HEK293 (cell line): ENCODE data around the gene ANKFN1.

Experiments
- CTCF ChIA-PET: fragments of 350-600 bp; formaldehyde crosslinking; extraction: SDS; loops from one replicate; lab custom pipeline; 2021; ENCODE audit warnings: antibody characterized with exemption; lab: Yijun Ruan, JAX
- POLR2A ChIA-PET: fragments of 300-600 bp; formaldehyde crosslinking; extraction: SDS; loops from one replicate; lab custom pipeline; 2020; ENCODE audit warnings: antibody characterized with exemption, inconsistent platforms; lab: Yijun Ruan, JAX
- H3K27ac ChIP-seq: fragments of 200-500 bp; sonication (Bioruptor generic); 2 replicates; pipeline ENCODE4 v1.5.1; 2014; ENCODE audit warnings: low read depth, low read length, control low read depth, inconsistent platforms; ENCODE audit errors: extremely low read depth
- H3K36me3 ChIP-seq, 2 experiments: fragments of 200-500 bp in 1 of 2; sonication (Bioruptor generic) in 1 of 2; 1 replicate in 1 of 2; 2 replicates in 1 of 2; pipeline ENCODE4 v1.5.1; 2014 to 2017; ENCODE audit warnings: inconsistent platforms in 2 of 2, low read length in 2 of 2; ENCODE audit not compliant: control insufficient read depth in 2 of 2, insufficient read depth in 1 of 2
- H3K4me1 ChIP-seq: fragments of 200-500 bp; sonication (Bioruptor generic); 2 replicates; pipeline ENCODE4 v1.5.1; 2014; ENCODE audit warnings: mild to moderate bottlenecking, low read length, inconsistent platforms; ENCODE audit not compliant: control insufficient read depth, insufficient read depth
- H3K4me3 ChIP-seq: 2 replicates; pipeline ENCODE4 v1.5.1; 2011; ENCODE audit warnings: low read depth, mild to moderate bottlenecking, control low read depth, low read length, moderate library complexity
- H3K9me3 ChIP-seq: fragments of 200-500 bp; sonication (Bioruptor generic); 2 replicates; pipeline ENCODE4 v1.5.1; 2014; ENCODE audit warnings: low read depth, low read length, inconsistent platforms; ENCODE audit not compliant: control insufficient read depth, insufficient read depth
- GLI2 ChIP-seq: fragments of 450-650 bp; formaldehyde crosslinking; IDR thresholded peaks from 2 replicates; pipeline ENCODE4; 2017; ENCODE audit warnings: missing biosample characterization, missing genetic modification characterization, low read depth, borderline replicate concordance
- GLIS1 ChIP-seq: fragments of 450-650 bp; formaldehyde crosslinking; IDR thresholded peaks from 2 replicates; pipeline ENCODE4 v1.5.1; 2016; ENCODE audit warnings: missing biosample characterization, missing genetic modification characterization
- KLF9 ChIP-seq: fragments of 450-650 bp; formaldehyde crosslinking; IDR thresholded peaks from 2 replicates; pipeline ENCODE4 v1.5.1; 2016; ENCODE audit warnings: missing biosample characterization, missing genetic modification characterization, low read depth
- MYNN ChIP-seq: fragments of 450-650 bp; formaldehyde crosslinking; IDR thresholded peaks from 2 replicates; pipeline ENCODE4 v1.5.1; 2016; ENCODE audit warnings: missing biosample characterization, missing genetic modification characterization, borderline replicate concordance
- RBAK ChIP-seq: fragments of 450-650 bp; formaldehyde crosslinking; IDR thresholded peaks from 2 replicates; pipeline ENCODE4 v1.5.1; 2016; ENCODE audit warnings: missing biosample characterization, missing genetic modification characterization
- REPIN1 ChIP-seq: fragments of 450-650 bp; formaldehyde crosslinking; IDR thresholded peaks from 2 replicates; pipeline ENCODE4 v1.5.1; 2017; ENCODE audit warnings: missing biosample characterization, missing genetic modification characterization, low read depth
- SCRT2 ChIP-seq: fragments of 450-650 bp; formaldehyde crosslinking; IDR thresholded peaks from 2 replicates; pipeline ENCODE4 v1.5.1; 2016; ENCODE audit warnings: missing biosample characterization, missing genetic modification characterization
- YY1 ChIP-seq: fragments of 450-650 bp; formaldehyde crosslinking; IDR thresholded peaks from 2 replicates; pipeline ENCODE4 v1.5.1; 2018; ENCODE audit warnings: missing biosample characterization, missing genetic modification characterization
- ZFP69B ChIP-seq: fragments of 450-650 bp; formaldehyde crosslinking; IDR thresholded peaks from 2 replicates; pipeline ENCODE4 v1.5.1; 2016; ENCODE audit warnings: missing biosample characterization, missing genetic modification characterization
- ZNF146 ChIP-seq: fragments of 450-650 bp; formaldehyde crosslinking; IDR thresholded peaks from 2 replicates; pipeline ENCODE4 v1.5.1; 2016; ENCODE audit warnings: missing biosample characterization, missing genetic modification characterization
- ZNF157 ChIP-seq: fragments of 450-650 bp; formaldehyde crosslinking; IDR thresholded peaks from 2 replicates; pipeline ENCODE4 v1.5.1; 2016; ENCODE audit warnings: missing biosample characterization, missing genetic modification characterization
- ZNF16 ChIP-seq: fragments of 450-650 bp; formaldehyde crosslinking; IDR thresholded peaks from 2 replicates; pipeline ENCODE4 v1.5.1; 2016; ENCODE audit warnings: low read depth, missing biosample characterization, missing genetic modification characterization
- ZNF202 ChIP-seq: fragments of 450-650 bp; formaldehyde crosslinking; IDR thresholded peaks from 2 replicates; pipeline ENCODE4 v1.5.1; 2016; ENCODE audit warnings: missing biosample characterization, missing genetic modification characterization, borderline replicate concordance
- ZNF266 ChIP-seq: fragments of 450-650 bp; formaldehyde crosslinking; IDR thresholded peaks from 2 replicates; pipeline ENCODE4 v1.5.1; 2016; ENCODE audit warnings: missing biosample characterization, missing genetic modification characterization, low read depth
- ZNF335 ChIP-seq: fragments of 450-650 bp; formaldehyde crosslinking; conservative IDR thresholded peaks from 2 replicates; pipeline ENCODE4 v1.5.1; 2016; ENCODE audit warnings: missing biosample characterization, missing genetic modification characterization
- ZNF391 ChIP-seq: fragments of 450-650 bp; formaldehyde crosslinking; IDR thresholded peaks from 2 replicates; pipeline ENCODE4 v1.5.1; 2016; ENCODE audit warnings: low read depth, missing biosample characterization, missing genetic modification characterization, borderline replicate concordance
- ZNF530 ChIP-seq: fragments of 450-650 bp; formaldehyde crosslinking; IDR thresholded peaks from 2 replicates; pipeline ENCODE4 v1.5.1; 2016; ENCODE audit warnings: low read depth, missing biosample characterization, missing genetic modification characterization
- ZNF629 ChIP-seq: fragments of 450-650 bp; formaldehyde crosslinking; IDR thresholded peaks from 2 replicates; pipeline ENCODE4 v1.5.1; 2017; ENCODE audit warnings: missing biosample characterization, missing genetic modification characterization
- ZNF792 ChIP-seq: fragments of 450-650 bp; formaldehyde crosslinking; IDR thresholded peaks from 2 replicates; pipeline ENCODE4 v1.5.1; 2016; ENCODE audit warnings: missing biosample characterization, missing genetic modification characterization
- ZSCAN30 ChIP-seq: fragments of 450-650 bp; IDR thresholded peaks from 2 replicates; pipeline ENCODE4 v1.5.1; 2018; ENCODE audit warnings: missing biosample characterization, mild to moderate bottlenecking, missing genetic modification characterization, moderate library complexity
- TF ChIP-seq, protein P1 (sequence below): fragments of 450-650 bp; formaldehyde crosslinking; IDR thresholded peaks from 2 replicates; pipeline ENCODE4 v1.5.1; 2016; ENCODE audit warnings: missing biosample characterization, missing genetic modification characterization
- TF ChIP-seq, protein P2 (sequence below): fragments of 450-650 bp; formaldehyde crosslinking; IDR thresholded peaks from 2 replicates; pipeline ENCODE4 v1.5.1; 2016; ENCODE audit warnings: missing biosample characterization, missing genetic modification characterization
- TF ChIP-seq, protein P3 (sequence below): fragments of 450-650 bp; formaldehyde crosslinking; IDR thresholded peaks from 2 replicates; pipeline ENCODE4 v1.5.1; 2016; ENCODE audit warnings: missing biosample characterization, missing genetic modification characterization
- TF ChIP-seq, protein P4 (sequence below): fragments of 450-650 bp; formaldehyde crosslinking; IDR thresholded peaks from 2 replicates; pipeline ENCODE4 v1.5.1; 2016; ENCODE audit warnings: missing biosample characterization, missing genetic modification characterization

Gene ANKFN1

DNA sequence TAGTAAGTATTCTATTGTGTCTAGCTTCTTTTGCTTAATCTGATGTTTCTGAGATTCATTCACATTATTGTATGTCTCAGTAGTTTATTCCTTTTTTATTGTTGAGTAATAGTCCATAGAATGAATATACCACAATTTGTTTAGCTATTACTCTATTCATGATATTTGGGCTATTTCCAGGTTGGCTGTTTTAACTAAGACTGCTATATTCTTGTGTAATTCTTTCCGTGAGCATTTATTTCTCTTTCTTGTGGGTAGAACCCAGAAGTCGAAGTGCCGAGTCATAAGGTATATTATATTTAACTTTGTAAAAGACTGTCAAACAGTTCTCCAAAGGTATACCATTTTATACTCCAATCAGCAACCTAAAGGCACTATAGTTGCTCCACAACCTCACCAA, 160.8 kb downstream of the ANKFN1 start:
- POLR2A ChIA-PET, result no interaction called here
- TF ChIP-seq ZNF146 (tag by site-specific recombination) (no peak), REPIN1 (tag by site-specific recombination) (no peak), ZNF335 (tag by site-specific recombination) (no peak), ZNF157 (no peak), ZNF266 (tag by site-specific recombination) (no peak)
- TF ChIP-seq, protein P1, sequence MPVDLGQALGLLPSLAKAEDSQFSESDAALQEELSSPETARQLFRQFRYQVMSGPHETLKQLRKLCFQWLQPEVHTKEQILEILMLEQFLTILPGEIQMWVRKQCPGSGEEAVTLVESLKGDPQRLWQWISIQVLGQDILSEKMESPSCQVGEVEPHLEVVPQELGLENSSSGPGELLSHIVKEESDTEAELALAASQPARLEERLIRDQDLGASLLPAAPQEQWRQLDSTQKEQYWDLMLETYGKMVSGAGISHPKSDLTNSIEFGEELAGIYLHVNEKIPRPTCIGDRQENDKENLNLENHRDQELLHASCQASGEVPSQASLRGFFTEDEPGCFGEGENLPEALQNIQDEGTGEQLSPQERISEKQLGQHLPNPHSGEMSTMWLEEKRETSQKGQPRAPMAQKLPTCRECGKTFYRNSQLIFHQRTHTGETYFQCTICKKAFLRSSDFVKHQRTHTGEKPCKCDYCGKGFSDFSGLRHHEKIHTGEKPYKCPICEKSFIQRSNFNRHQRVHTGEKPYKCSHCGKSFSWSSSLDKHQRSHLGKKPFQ (tag by site-specific recombination), result no peak
- no peaks in the 10 kb centered on the region for H3K4me1 ChIP-seq
- CTCF ChIA-PET, result no interaction called here
- no peak overlapping the region for H3K4me3 ChIP-seq
- H3K27ac ChIP-seq, result no peak overlapping the region
- H3K9me3 ChIP-seq, result no peaks in the 10 kb centered on the region
- no peaks in the 10 kb centered on the region for H3K36me3 ChIP-seq

DNA sequence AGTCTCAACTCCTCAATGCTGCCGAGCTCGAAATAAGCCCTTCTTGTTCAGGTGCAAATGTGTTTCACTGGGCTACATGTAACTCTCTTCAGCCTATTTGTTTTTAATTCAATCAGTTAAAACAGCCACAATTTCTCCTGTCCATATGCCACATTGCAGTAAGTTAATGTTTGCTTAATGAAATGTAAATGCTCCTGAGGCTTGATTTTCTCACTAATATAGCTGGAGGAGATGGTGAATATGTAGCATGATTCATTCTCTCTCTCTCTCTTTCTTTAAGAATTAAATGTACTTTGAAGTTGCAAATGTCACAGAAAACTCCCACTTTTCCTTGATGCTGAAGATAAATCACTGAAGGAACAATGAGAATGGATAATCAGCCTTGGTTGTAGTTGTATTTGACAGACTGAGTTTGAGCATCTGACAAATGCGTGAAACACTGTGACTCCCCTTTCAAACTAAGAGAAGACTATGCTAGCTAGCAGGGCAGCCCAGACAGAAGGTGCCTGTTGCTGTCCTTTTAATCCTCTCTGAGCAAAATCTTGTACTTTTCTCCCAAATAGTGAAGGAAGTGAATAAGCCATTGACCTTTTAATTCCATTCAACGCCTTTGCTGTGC, 161.8 kb downstream of the ANKFN1 start:
- Histone ChIP-seq H3K4me3 (no peak overlapping the region), H3K4me1 (no peaks in the 10 kb centered on the region), H3K36me3 (no peaks in the 10 kb centered on the region), H3K27ac (no peak overlapping the region), H3K9me3 (no peaks in the 10 kb centered on the region)
- TF ChIP-seq ZSCAN30 (tag by site-specific recombination) (no peak), RBAK (tag by site-specific recombination) (no peak), ZNF530 (no peak), SCRT2 (no peak), ZNF391 (tag by site-specific recombination) (no peak)
- TF ChIP-seq, protein P2, sequence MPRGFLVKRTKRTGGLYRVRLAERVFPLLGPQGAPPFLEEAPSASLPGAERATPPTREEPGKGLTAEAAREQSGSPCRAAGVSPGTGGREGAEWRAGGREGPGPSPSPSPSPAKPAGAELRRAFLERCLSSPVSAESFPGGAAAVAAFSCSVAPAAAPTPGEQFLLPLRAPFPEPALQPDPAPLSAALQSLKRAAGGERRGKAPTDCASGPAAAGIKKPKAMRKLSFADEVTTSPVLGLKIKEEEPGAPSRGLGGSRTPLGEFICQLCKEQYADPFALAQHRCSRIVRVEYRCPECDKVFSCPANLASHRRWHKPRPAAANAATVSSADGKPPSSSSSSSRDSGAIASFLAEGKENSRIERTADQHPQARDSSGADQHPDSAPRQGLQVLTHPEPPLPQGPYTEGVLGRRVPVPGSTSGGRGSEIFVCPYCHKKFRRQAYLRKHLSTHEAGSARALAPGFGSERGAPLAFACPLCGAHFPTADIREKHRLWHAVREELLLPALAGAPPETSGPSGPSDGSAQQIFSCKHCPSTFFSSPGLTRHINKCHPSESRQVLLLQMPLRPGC, result no peak
- TF ChIP-seq, protein P3, sequence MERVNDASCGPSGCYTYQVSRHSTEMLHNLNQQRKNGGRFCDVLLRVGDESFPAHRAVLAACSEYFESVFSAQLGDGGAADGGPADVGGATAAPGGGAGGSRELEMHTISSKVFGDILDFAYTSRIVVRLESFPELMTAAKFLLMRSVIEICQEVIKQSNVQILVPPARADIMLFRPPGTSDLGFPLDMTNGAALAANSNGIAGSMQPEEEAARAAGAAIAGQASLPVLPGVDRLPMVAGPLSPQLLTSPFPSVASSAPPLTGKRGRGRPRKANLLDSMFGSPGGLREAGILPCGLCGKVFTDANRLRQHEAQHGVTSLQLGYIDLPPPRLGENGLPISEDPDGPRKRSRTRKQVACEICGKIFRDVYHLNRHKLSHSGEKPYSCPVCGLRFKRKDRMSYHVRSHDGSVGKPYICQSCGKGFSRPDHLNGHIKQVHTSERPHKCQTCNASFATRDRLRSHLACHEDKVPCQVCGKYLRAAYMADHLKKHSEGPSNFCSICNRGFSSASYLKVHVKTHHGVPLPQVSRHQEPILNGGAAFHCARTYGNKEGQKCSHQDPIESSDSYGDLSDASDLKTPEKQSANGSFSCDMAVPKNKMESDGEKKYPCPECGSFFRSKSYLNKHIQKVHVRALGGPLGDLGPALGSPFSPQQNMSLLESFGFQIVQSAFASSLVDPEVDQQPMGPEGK (tag by site-specific recombination), result no peak
- ChIA-PET CTCF (interaction anchor here (0.7 kb wide), 1 partner anchor 478 kb away, joined by 4 read pairs; no protein-coding TSS in a partner anchor), POLR2A (no interaction called here)

DNA sequence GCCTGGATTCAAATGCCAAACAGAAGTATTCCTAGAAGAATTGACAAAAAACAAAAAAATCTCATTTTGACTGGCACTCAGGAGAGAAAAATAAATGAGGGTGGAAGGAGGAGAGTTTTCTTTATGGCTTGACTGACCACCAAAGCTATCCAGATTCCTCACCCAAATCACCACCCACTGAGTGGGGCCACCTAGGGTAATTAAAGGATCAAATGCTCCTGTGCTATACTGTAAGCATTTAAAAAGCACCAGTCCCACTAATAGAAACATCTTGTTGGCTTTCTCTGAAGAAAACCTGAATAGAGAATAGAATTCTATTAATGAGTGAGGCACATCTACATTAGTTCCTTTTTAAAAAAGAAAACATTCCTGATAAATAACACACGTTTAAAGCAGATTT, 163.3 kb downstream of the ANKFN1 start:
- Histone ChIP-seq H3K36me3 (no peaks in the 10 kb centered on the region), H3K4me3 (no peak overlapping the region), H3K4me1 (no peaks in the 10 kb centered on the region), H3K27ac (no peak overlapping the region), H3K9me3 (no peaks in the 10 kb centered on the region)
- POLR2A ChIA-PET, result no interaction called here
- CTCF ChIA-PET, result interaction anchor here (0.7 to 1.1 kb wide), 4 partner anchors 17 to 785 kb away, joined by 3 to 6 read pairs (median 3); no protein-coding TSS in a partner anchor
- TF ChIP-seq, protein P4, sequence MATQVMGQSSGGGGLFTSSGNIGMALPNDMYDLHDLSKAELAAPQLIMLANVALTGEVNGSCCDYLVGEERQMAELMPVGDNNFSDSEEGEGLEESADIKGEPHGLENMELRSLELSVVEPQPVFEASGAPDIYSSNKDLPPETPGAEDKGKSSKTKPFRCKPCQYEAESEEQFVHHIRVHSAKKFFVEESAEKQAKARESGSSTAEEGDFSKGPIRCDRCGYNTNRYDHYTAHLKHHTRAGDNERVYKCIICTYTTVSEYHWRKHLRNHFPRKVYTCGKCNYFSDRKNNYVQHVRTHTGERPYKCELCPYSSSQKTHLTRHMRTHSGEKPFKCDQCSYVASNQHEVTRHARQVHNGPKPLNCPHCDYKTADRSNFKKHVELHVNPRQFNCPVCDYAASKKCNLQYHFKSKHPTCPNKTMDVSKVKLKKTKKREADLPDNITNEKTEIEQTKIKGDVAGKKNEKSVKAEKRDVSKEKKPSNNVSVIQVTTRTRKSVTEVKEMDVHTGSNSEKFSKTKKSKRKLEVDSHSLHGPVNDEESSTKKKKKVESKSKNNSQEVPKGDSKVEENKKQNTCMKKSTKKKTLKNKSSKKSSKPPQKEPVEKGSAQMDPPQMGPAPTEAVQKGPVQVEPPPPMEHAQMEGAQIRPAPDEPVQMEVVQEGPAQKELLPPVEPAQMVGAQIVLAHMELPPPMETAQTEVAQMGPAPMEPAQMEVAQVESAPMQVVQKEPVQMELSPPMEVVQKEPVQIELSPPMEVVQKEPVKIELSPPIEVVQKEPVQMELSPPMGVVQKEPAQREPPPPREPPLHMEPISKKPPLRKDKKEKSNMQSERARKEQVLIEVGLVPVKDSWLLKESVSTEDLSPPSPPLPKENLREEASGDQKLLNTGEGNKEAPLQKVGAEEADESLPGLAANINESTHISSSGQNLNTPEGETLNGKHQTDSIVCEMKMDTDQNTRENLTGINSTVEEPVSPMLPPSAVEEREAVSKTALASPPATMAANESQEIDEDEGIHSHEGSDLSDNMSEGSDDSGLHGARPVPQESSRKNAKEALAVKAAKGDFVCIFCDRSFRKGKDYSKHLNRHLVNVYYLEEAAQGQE (tag by site-specific recombination), result no peak
- TF ChIP-seq ZNF202, result no peak
- no peak for TF ChIP-seq GLIS1 (tag by site-specific recombination)
- no peak for TF ChIP-seq YY1 (tag by site-specific recombination)
- TF ChIP-seq GLI2 (tag by site-specific recombination), result no peak
- no peak for TF ChIP-seq ZNF16 (tag by site-specific recombination)
- no peak for TF ChIP-seq ZNF629 (tag by site-specific recombination)
- TF ChIP-seq RBAK (tag by site-specific recombination), result no peak
- TF ChIP-seq ZNF792, result no peak
- no peak for TF ChIP-seq KLF9 (tag by site-specific recombination)
- TF ChIP-seq MYNN (tag by site-specific recombination), result no peak
- no peak for TF ChIP-seq ZFP69B
